CD4-positive, CD25-positive, alpha-beta regulatory T cell (primary cell): ENCODE results near the gene SLC28A1. TPM values are rescaled to one million over a fixed set of nuclear protein-coding genes. Genes with fewer than 3 reads are reported as not detected.
"Not testable (repeated sequence)": the region's sequence is repeated elsewhere in the genome, so short reads cannot be mapped to it uniquely, and the experiment has no call there.

Experiments
- ATAC-seq, 2 donors: fragments of 150-1000 bp; cut with Tn5 transposase; one replicate each; pipeline ENCODE4 v1.10.0; 2021; ENCODE audit warnings: low read depth in 2 of 2, moderate number of reproducible peaks in 2 of 2, moderate library complexity in 1 of 2
- DNase-seq, 3 donors: peaks; one replicate each; pipeline versions ENCODE4 v3.0.0 to v3.0.0-alpha.2; 2012 to 2022; ENCODE audit warnings: mixed read lengths in 1 of 3
- H3K27ac ChIP-seq: one replicate; pipeline ENCODE4 v1.7.0; 2013; ENCODE audit warnings: mild to moderate bottlenecking, low read length; ENCODE audit not compliant: insufficient read depth, poor library complexity, severe bottlenecking
- H3K27me3 ChIP-seq: one replicate; pipeline ENCODE4 v1.7.0; 2013; ENCODE audit warnings: low read length; ENCODE audit not compliant: control insufficient read depth, insufficient read depth
- H3K36me3 ChIP-seq: one replicate; pipeline ENCODE4 v1.7.0; 2013; ENCODE audit warnings: mild to moderate bottlenecking, low read length, moderate library complexity; ENCODE audit not compliant: control insufficient read depth, insufficient read depth
- H3K4me1 ChIP-seq: 2 replicates; pipeline ENCODE4 v1.7.0; 2013; ENCODE audit warnings: mild to moderate bottlenecking, low read length; ENCODE audit not compliant: insufficient read depth, control insufficient read depth, poor library complexity, severe bottlenecking
- H3K4me3 ChIP-seq: one replicate; pipeline ENCODE4 v1.7.0; 2013; ENCODE audit warnings: low read depth, mild to moderate bottlenecking, low read length, moderate library complexity
- H3K9me3 ChIP-seq, 2 experiments: 1 replicate in 1 of 2; 2 replicates in 1 of 2; pipeline ENCODE4 v1.7.0; 2013; ENCODE audit warnings: low read length in 2 of 2, mild to moderate bottlenecking in 1 of 2, moderate library complexity in 1 of 2; ENCODE audit not compliant: control insufficient read depth in 2 of 2
- H3K27ac Mint-ChIP-seq, 3 donors: one replicate each; pipeline ENCODE4 v1.8.0; 2020 to 2022; ENCODE audit warnings: mild to moderate bottlenecking in 3 of 3, mixed read lengths in 3 of 3, moderate library complexity in 2 of 3
- H3K27me3 Mint-ChIP-seq: one replicate; pipeline ENCODE4 v1.8.0; 2022; ENCODE audit warnings: mild to moderate bottlenecking, mixed read lengths
- H3K36me3 Mint-ChIP-seq: one replicate; pipeline ENCODE4 v1.8.0; 2020; ENCODE audit warnings: mixed read lengths
- H3K4me1 Mint-ChIP-seq, 4 donors: one replicate each; pipeline ENCODE4 v1.8.0; 2020 to 2022; ENCODE audit warnings: mixed read lengths in 4 of 4, mild to moderate bottlenecking in 1 of 4
- H3K4me3 Mint-ChIP-seq, 4 donors: one replicate each; pipeline ENCODE4 v1.8.0; 2020 to 2022; ENCODE audit warnings: mild to moderate bottlenecking in 4 of 4, mixed read lengths in 4 of 4, moderate library complexity in 3 of 4
- H3K9me3 Mint-ChIP-seq, 7 donors: one replicate each; pipeline ENCODE4 v1.8.0; 2020 to 2022; ENCODE audit warnings: mixed read lengths in 7 of 7, mild to moderate bottlenecking in 3 of 7, moderate library complexity in 2 of 7
- polyA plus RNA-seq, 4 donors: library from polyadenylated mRNA; unstranded; fragments of 300-500 nt; fragmentation: Illumina TruSeq; gene quantifications; one replicate each; pipeline ENCODE4 v1.2.3, GENCODE V29; 2021
- total RNA-seq: library from RNA; stranded (reverse); gene quantifications from one replicate; pipeline ENCODE4 v1.2.3, GENCODE V29; 2022

Gene SLC28A1
- total and polyA plus RNA-seq, 5 donors from 2014 or later, result not detected

DNA sequence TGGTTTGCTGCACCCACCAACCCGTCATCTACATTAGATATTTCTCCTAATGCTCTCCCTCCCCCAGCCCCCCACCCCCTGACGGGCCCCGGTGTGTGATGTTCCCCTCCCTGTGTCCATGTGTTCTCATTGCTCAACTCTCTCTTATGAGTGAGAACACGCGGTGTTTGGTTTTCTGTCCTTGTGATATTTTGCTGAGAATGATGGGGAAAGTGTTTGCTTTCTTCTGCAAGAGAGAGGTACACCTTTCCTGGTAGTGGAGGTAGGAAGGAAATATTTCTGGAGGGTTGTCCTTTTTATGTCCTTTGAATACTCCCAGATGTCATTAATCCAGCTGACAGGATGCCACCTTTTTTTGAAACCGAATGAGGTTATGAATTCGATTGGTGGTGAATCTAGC is 10.5 kb upstream of the SLC28A1 start:
- no peak overlapping the region for H3K27ac ChIP-seq
- H3K9me3 ChIP-seq, result no peaks in the 10 kb centered on the region
- no peaks in the 10 kb centered on the region for H3K4me1 Mint-ChIP-seq
- H3K9me3 Mint-ChIP-seq, result no peaks in the 10 kb centered on the region
- H3K4me1 ChIP-seq, result no peaks in the 10 kb centered on the region
- H3K4me3 Mint-ChIP-seq, result no peak overlapping the region
- no peaks in the 10 kb centered on the region for H3K36me3 Mint-ChIP-seq
- DNase-seq, result no peak
- H3K27me3 ChIP-seq, result no peaks in the 10 kb centered on the region
- H3K36me3 ChIP-seq, result no peaks in the 10 kb centered on the region
- H3K4me3 ChIP-seq, result no peak overlapping the region
- H3K27ac Mint-ChIP-seq, result no peak overlapping the region
- H3K27me3 Mint-ChIP-seq, result peaks cover 21% of the 10 kb centered on the region
- no peak for ATAC-seq

DNA sequence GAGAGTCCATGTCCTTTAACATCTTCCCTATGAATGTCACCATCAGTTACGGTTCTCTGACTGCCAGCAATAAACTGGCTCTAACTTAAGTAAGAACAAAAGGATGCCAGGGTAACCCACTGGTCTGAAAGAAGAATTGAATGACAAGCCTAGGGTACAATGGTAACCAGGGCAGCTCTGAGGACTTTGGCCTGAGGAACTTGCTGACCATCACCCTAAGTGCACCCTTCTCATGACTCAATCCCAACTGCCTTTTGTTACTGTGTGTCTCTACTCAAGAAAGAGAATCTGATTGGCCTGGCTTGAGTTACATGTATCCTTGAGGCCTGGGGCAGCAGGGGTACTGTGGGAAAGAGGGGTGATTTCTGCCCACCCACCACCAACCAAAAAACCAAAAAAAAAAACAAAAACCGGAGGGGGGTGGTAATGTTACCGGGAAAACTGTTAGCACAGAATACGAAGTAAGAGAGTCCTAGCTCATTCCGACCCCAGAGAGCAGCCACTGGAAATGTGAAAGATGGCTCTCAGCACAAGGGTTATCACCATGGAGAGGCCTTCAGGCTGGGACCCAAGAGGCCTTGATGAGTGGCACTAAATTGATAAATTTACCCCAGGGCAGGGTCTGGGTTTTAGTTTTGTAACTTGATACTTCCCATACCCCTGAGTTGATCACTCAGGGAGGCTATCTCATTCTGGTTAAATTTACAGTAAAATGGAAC is 9.3 kb upstream of the SLC28A1 start:
- no peaks in the 10 kb centered on the region for H3K36me3 ChIP-seq
- no peaks in the 10 kb centered on the region for H3K27me3 ChIP-seq
- H3K27ac Mint-ChIP-seq, result peak overlapping the region in 1 of 3 donors; percentile 21
- no peaks in the 10 kb centered on the region for H3K9me3 ChIP-seq
- peaks cover 18% of the 10 kb centered on the region for H3K27me3 Mint-ChIP-seq
- H3K4me1 Mint-ChIP-seq, result no peaks in the 10 kb centered on the region
- no peaks in the 10 kb centered on the region for H3K36me3 Mint-ChIP-seq
- H3K4me3 ChIP-seq, result no peak overlapping the region
- H3K4me1 ChIP-seq, result no peaks in the 10 kb centered on the region
- ATAC-seq (no peak), DNase-seq (no peak)
- H3K27ac ChIP-seq, result no peak overlapping the region
- no peak overlapping the region for H3K4me3 Mint-ChIP-seq
- no peaks in the 10 kb centered on the region for H3K9me3 Mint-ChIP-seq

DNA sequence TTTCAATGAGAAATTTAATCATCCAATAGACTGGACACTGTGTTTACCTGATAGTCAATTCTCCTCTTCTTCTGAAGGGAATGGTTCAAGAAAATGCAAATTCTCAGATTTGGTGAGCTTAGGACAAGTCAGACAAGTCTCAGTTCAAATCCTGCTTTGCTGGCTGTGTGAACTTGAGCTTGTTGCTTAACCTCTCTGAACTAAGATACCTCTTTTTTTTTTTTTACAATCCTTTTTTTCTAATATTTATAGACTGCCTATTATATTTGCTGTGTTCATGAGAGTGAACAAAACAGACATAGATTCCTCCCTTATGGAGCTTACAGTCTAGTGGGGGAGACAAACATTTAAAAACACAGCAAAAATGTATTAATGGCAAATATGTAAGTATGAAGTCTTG is 8.2 kb upstream of the SLC28A1 start:
- Histone ChIP-seq H3K9me3 (no peaks in the 10 kb centered on the region), H3K4me3 (no peak overlapping the region), H3K36me3 (no peaks in the 10 kb centered on the region), H3K27me3 (no peaks in the 10 kb centered on the region), H3K4me1 (no peaks in the 10 kb centered on the region), H3K27ac (no peak overlapping the region)
- DNase-seq, result no peak
- Mint-ChIP-seq H3K27ac (no peak overlapping the region), H3K27me3 (peaks cover 15% of the 10 kb centered on the region), H3K36me3 (no peaks in the 10 kb centered on the region), H3K9me3 (no peaks in the 10 kb centered on the region), H3K4me3 (no peak overlapping the region), H3K4me1 (no peaks in the 10 kb centered on the region)
- ATAC-seq, result no peak

DNA sequence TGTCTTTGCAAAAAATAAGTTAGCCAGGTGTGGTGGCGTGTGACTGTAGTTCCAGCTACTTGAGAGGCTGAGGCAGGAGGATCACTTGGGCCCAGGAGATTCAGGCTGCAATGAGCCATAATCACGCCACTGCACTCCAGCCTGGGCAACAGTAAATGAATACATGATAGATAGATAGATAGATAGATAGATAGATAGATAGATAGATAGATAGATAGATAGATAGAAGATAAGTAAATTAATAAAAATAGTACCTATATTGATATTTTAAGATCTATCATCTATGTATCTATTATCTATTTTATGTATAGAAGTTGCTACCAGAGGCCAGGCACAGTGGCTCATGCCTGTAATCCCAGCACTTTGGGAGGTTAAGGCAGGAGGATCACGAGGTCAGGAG is 6.8 kb upstream of the SLC28A1 start:
- H3K9me3 Mint-ChIP-seq, H3K4me1 ChIP-seq, H3K36me3 ChIP-seq, H3K27me3 ChIP-seq, ATAC-seq, DNase-seq, H3K27ac Mint-ChIP-seq, H3K4me3 ChIP-seq, H3K9me3 ChIP-seq, H3K36me3 Mint-ChIP-seq, H3K27ac ChIP-seq, H3K4me1 Mint-ChIP-seq, H3K4me3 Mint-ChIP-seq: not testable (repeated sequence)
- peaks cover 15% of the 10 kb centered on the region for H3K27me3 Mint-ChIP-seq

DNA sequence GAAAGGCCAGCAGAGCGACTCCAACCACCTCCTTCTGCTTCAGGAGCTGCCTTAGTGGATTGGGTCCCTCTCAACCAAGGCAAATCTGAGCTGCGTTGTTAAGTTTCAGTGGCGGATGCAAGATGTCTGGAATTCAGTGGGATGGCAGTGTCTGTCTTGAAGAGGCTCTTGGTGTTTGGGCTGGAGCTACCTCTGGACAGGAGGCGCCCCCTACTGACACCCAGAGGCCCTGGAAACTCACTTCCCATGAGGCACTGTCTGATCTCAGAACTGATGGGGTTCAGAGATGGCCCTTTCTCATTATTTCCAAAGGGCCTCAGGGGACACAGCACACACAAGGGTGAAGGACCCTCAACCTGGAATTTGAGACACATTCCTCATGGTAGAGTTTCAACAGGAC is 6.0 kb upstream of the SLC28A1 start:
- Histone ChIP-seq H3K4me1 (no peaks in the 10 kb centered on the region), H3K27me3 (no peaks in the 10 kb centered on the region), H3K9me3 (no peaks in the 10 kb centered on the region), H3K4me3 (no peak overlapping the region), H3K27ac (no peak overlapping the region), H3K36me3 (no peaks in the 10 kb centered on the region)
- Mint-ChIP-seq H3K27me3 (peaks cover 12% of the 10 kb centered on the region), H3K36me3 (no peaks in the 10 kb centered on the region), H3K27ac (no peak overlapping the region), H3K4me1 (no peaks in the 10 kb centered on the region), H3K9me3 (no peaks in the 10 kb centered on the region), H3K4me3 (no peak overlapping the region)
- DNase-seq, result peak; percentile 24 to 71 (median 43)
- ATAC-seq, result peak in 1 of 2 donors; percentile 55

DNA sequence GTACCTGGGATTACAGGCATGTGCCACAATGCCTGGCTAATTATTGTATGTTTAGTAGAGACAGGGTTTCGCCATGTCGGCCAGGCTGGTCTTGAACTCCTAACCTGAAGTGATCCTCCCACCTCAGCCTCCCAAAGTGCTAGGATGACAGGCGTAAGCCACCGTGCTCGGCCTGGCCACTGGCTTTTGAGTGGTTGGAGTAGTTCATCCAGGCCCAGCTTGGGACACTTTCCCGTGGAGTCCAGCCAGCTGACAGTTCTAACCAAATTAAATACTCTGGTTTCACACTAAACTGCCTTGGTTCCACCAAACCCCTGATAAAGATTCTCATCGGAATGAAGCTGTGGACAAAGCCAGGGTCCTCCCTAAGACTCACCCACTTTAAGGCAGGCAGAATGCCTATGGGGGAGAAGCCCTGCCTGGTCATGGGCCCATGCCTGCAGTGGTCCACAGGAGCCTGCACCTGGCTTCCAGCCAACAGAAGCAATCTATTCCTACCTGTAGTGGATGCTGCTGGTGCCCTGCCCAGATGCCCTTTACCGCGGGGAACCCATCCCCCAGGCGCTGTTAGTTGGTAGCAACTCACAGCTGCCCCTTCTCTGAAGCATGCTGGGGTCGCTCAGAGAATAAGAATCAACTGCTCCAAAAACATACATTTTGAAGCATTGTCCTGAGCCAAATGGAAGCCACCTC is 5.2 kb upstream of the SLC28A1 start:
- H3K9me3 Mint-ChIP-seq, result no peaks in the 10 kb centered on the region
- Histone ChIP-seq H3K4me1 (no peaks in the 10 kb centered on the region), H3K9me3 (no peaks in the 10 kb centered on the region), H3K27ac (no peak overlapping the region), H3K4me3 (no peak overlapping the region), H3K36me3 (no peaks in the 10 kb centered on the region), H3K27me3 (no peaks in the 10 kb centered on the region)
- H3K27me3 Mint-ChIP-seq, result peaks cover 8% of the 10 kb centered on the region
- no peak overlapping the region for H3K27ac Mint-ChIP-seq
- H3K36me3 Mint-ChIP-seq, result no peaks in the 10 kb centered on the region
- no peak for ATAC-seq
- no peak overlapping the region for H3K4me3 Mint-ChIP-seq
- DNase-seq, result no peak
- H3K4me1 Mint-ChIP-seq, result no peaks in the 10 kb centered on the region

DNA sequence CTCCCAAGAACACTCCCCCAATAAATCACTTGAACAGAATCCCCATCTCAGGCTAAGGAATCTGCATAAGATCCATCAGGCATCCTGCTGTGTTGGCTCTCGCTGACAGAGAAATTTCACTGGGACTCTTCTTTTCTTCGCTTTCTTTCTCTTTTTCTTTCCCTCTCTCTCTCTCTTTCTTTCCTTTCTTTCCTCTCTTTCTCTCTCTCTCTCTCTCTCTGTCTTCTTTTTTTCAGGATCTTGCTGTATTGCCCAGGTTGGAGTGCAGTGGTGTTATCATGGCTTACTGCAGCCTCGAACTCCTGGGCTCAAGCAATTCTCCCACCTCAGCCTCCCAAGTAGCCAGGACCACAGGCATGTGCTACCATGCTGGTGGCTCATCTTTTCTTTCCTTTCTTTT is 4.5 kb upstream of the SLC28A1 start:
- H3K9me3 ChIP-seq, result no peaks in the 10 kb centered on the region
- H3K36me3 ChIP-seq, result no peaks in the 10 kb centered on the region
- no peak overlapping the region for H3K27ac ChIP-seq
- Mint-ChIP-seq H3K27me3 (peaks cover 8% of the 10 kb centered on the region), H3K27ac (no peak overlapping the region), H3K36me3 (no peaks in the 10 kb centered on the region), H3K4me3 (no peak overlapping the region), H3K9me3 (no peaks in the 10 kb centered on the region), H3K4me1 (no peaks in the 10 kb centered on the region)
- no peak for ATAC-seq
- DNase-seq, result no peak
- no peak overlapping the region for H3K4me3 ChIP-seq
- H3K27me3 ChIP-seq, result no peaks in the 10 kb centered on the region
- H3K4me1 ChIP-seq, result no peaks in the 10 kb centered on the region
